ENCODE results near the gene COL5A1. TPM values are rescaled to one million over a fixed set of nuclear protein-coding genes. Genes with fewer than 3 reads are reported as not detected.

Gene COL5A1
- total and polyA plus RNA-seq, 2 experiments from 2014 or later = 2.5 to 13.1 TPM

- H3F3A ChIP-seq (replicated peaks; ENCODE audit: low read depth) = no peaks in the 10 kb centered on the region
- no peak overlapping the region for H3K27ac ChIP-seq (ENCODE audit: low read depth)
- DNase-seq (ENCODE audit: low spot score) (no peak), ATAC-seq (no peak)
- peaks cover 9% of the 10 kb centered on the region for H3K27me3 Mint-ChIP-seq (ENCODE audit: insufficient read depth, low read depth, poor library complexity)
- H3K4me1 Mint-ChIP-seq = peaks cover 5% of the 10 kb centered on the region; the same call in 2 of the 3 replicates
- H3K4me2 ChIP-seq = no peak overlapping the region
- no peaks in the 10 kb centered on the region for H3K36me3 Mint-ChIP-seq (ENCODE audit: low read depth)
- H3K9me2 ChIP-seq (ENCODE audit: insufficient read depth) = peaks cover 3% of the 10 kb centered on the region; the same call in 1 of the 2 replicates
- H3K9me3 Mint-ChIP-seq = no peaks in the 10 kb centered on the region; the same call in 1 of the 3 replicates
- H3K4me3 Mint-ChIP-seq = no peak overlapping the region
- H3K4me3 ChIP-seq = no peak overlapping the region
- H3K4me1 ChIP-seq (ENCODE audit: insufficient read depth) = no peaks in the 10 kb centered on the region
- H2AFZ ChIP-seq = no peak overlapping the region
- no peak overlapping the region; the same call in 1 of the 2 replicates for H3K27ac Mint-ChIP-seq
- no peaks in the 10 kb centered on the region for H4K20me1 ChIP-seq (replicated peaks; ENCODE audit: insufficient read depth)
- no peaks in the 10 kb centered on the region for H3K79me2 ChIP-seq (replicated peaks; ENCODE audit: insufficient read depth)
- H3K27me3 ChIP-seq (ENCODE audit: insufficient read depth) = no peaks in the 10 kb centered on the region
- no peak for TF ChIP-seq ZNF331 (CRISPR knock-in tag; IDR thresholded peaks at IDR 0.05; ENCODE audit: low read depth)
- no peak for TF ChIP-seq NANOG (IDR thresholded peaks at IDR 0.05; ENCODE audit: borderline replicate concordance)
- no peak for TF ChIP-seq EZH2 (IDR thresholded peaks at IDR 0.05; ENCODE audit: low read depth, unreplicated experiment)
- no peak for TF ChIP-seq JUNB (IDR thresholded peaks at IDR 0.05; ENCODE audit: unreplicated experiment)
- no peak for TF ChIP-seq EZH2phosphoT487 (IDR thresholded peaks at IDR 0.05; ENCODE audit: unreplicated experiment)
- H3K36me3 ChIP-seq (ENCODE audit: insufficient read depth) = no peaks in the 10 kb centered on the region
Measured at GRCh38 chr9:134680393-134681060, 38.9 kb downstream of the COL5A1 start.

GRCh38 chr9:134681061-134681661, 39.6 kb downstream of the COL5A1 start:
- TF ChIP-seq CREB1 (CRISPR knock-in tag; IDR thresholded peaks at IDR 0.05; ENCODE audit: low read depth) = no peak
- TF ChIP-seq EZH2phosphoT487 (IDR thresholded peaks at IDR 0.05; ENCODE audit: unreplicated experiment) = no peak
- no peak for TF ChIP-seq ZNF462 (CRISPR knock-in tag; IDR thresholded peaks at IDR 0.05)
- no peak for TF ChIP-seq JUNB (IDR thresholded peaks at IDR 0.05; ENCODE audit: unreplicated experiment)
- no peak for TF ChIP-seq CTCF (conservative IDR thresholded peaks at IDR 0.05; ENCODE audit: low read depth in 2 of 2)
- TF ChIP-seq ZNF114 (CRISPR knock-in tag; IDR thresholded peaks at IDR 0.05) = no peak
- TF ChIP-seq NANOG (IDR thresholded peaks at IDR 0.05; ENCODE audit: borderline replicate concordance) = no peak
- no peak for TF ChIP-seq POLR2AphosphoS5 (IDR thresholded peaks at IDR 0.05; ENCODE audit: low read depth)
- TF ChIP-seq EZH2 (IDR thresholded peaks at IDR 0.05; ENCODE audit: low read depth, unreplicated experiment) = no peak
- Histone ChIP-seq H3K9me2 (ENCODE audit: insufficient read depth) (peaks cover 3% of the 10 kb centered on the region; the same call in 1 of the 2 replicates), H4K20me1 (replicated peaks; ENCODE audit: insufficient read depth) (no peaks in the 10 kb centered on the region), H3K27ac (ENCODE audit: low read depth) (no peak overlapping the region), H3K36me3 (ENCODE audit: insufficient read depth) (no peaks in the 10 kb centered on the region), H3K4me3 (no peak overlapping the region), H3F3A (replicated peaks; ENCODE audit: low read depth) (no peaks in the 10 kb centered on the region), H3K27me3 (ENCODE audit: insufficient read depth) (no peaks in the 10 kb centered on the region), H3K4me1 (ENCODE audit: insufficient read depth) (no peaks in the 10 kb centered on the region), H3K79me2 (replicated peaks; ENCODE audit: insufficient read depth) (no peaks in the 10 kb centered on the region), H2AFZ (no peak overlapping the region), H3K4me2 (no peak overlapping the region)
- no peak for ATAC-seq
- Mint-ChIP-seq H3K36me3 (ENCODE audit: low read depth) (no peaks in the 10 kb centered on the region), H3K4me3 (no peak overlapping the region), H3K27me3 (ENCODE audit: insufficient read depth, low read depth, poor library complexity) (peaks cover 9% of the 10 kb centered on the region), H3K4me1 (peaks cover 5% of the 10 kb centered on the region; the same call in 2 of the 3 replicates), H3K9me3 (no peaks in the 10 kb centered on the region; the same call in 1 of the 3 replicates), H3K27ac (no peak overlapping the region)
- DNase-seq (ENCODE audit: low spot score) = no peak

Data from GM23338 (cell line).